ENCODE data around the gene MEIS3.
"Not testable (repeated sequence)": the region's sequence is repeated elsewhere in the genome, so short reads cannot be mapped to it uniquely, and the experiment has no call there.

Gene MEIS3

GRCh38 chr19:47390533-47391488 lies 28.5 kb downstream of the MEIS3 start:
- Histone ChIP-seq H3K4me3 (ENCODE audit: severe bottlenecking) (no peak overlapping the region), H3K27ac (ENCODE audit: poor library complexity, severe bottlenecking) (no peak overlapping the region), H3K9me3 (ENCODE audit: severe bottlenecking) (no peaks in the 10 kb centered on the region), H3K4me1 (ENCODE audit: insufficient read depth, poor library complexity, severe bottlenecking) (no peaks in the 10 kb centered on the region), H3K36me3 (ENCODE audit: low read depth) (no peaks in the 10 kb centered on the region), H3K27me3 (ENCODE audit: insufficient read depth, poor library complexity, severe bottlenecking) (no peaks in the 10 kb centered on the region)
- TF ChIP-seq CTCF (IDR thresholded peaks at IDR 0.05; ENCODE audit: poor library complexity, severe bottlenecking) = no peak
- ATAC-seq (ENCODE audit: low read depth) (no peak), DNase-seq (ENCODE audit: low spot score) (no peak)

GRCh38 chr19:47389150-47389556 lies 30.2 kb downstream of the MEIS3 start:
- DNase-seq (ENCODE audit: low spot score) = no peak
- H3K36me3 ChIP-seq (ENCODE audit: low read depth) = no peaks in the 10 kb centered on the region
- no peaks in the 10 kb centered on the region for H3K27me3 ChIP-seq (ENCODE audit: insufficient read depth, poor library complexity, severe bottlenecking)
- H3K9me3 ChIP-seq (ENCODE audit: severe bottlenecking) = no peaks in the 10 kb centered on the region
- ATAC-seq (ENCODE audit: low read depth) = no peak
- no peak overlapping the region for H3K4me3 ChIP-seq (ENCODE audit: severe bottlenecking)
- no peak for TF ChIP-seq CTCF (IDR thresholded peaks at IDR 0.05; ENCODE audit: poor library complexity, severe bottlenecking)
- no peak overlapping the region for H3K27ac ChIP-seq (ENCODE audit: poor library complexity, severe bottlenecking)
- no peaks in the 10 kb centered on the region for H3K4me1 ChIP-seq (ENCODE audit: insufficient read depth, poor library complexity, severe bottlenecking)

GRCh38 chr19:47388721-47389120 lies 30.6 kb downstream of the MEIS3 start:
- not testable (repeated sequence) for ATAC-seq (ENCODE audit: low read depth); H3K4me3 ChIP-seq (ENCODE audit: severe bottlenecking); H3K27ac ChIP-seq (ENCODE audit: poor library complexity, severe bottlenecking); H3K27me3 ChIP-seq (ENCODE audit: insufficient read depth, poor library complexity, severe bottlenecking); H3K36me3 ChIP-seq (ENCODE audit: low read depth); H3K9me3 ChIP-seq (ENCODE audit: severe bottlenecking); DNase-seq (ENCODE audit: low spot score); H3K4me1 ChIP-seq (ENCODE audit: insufficient read depth, poor library complexity, severe bottlenecking)

GRCh38 chr19:47387623-47388022 lies 31.7 kb downstream of the MEIS3 start:
- not testable (repeated sequence) for ATAC-seq (ENCODE audit: low read depth); H3K4me3 ChIP-seq (ENCODE audit: severe bottlenecking); H3K27me3 ChIP-seq (ENCODE audit: insufficient read depth, poor library complexity, severe bottlenecking)

DNA sequence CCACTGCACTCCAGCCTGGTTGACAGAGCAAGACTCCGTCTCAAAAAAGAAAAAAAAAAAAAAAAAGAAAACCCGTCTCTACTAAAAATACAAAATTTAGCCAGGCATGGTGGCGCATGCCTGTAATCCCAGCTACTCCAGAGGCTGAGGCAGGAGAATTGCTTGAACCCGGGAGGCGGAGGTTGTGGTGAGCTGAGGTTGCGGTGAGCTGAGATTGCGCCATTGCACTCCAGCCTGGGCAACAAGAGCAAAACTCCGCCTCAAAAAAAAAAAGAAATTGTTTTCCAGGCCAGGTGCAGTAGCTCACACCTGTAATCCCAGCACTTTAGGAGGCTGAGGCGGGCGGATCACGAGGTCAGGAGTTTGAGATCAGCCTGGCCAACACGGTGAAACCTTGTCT lies 32.7 kb downstream of the MEIS3 start:
- H3K4me1 ChIP-seq (ENCODE audit: insufficient read depth, poor library complexity, severe bottlenecking); DNase-seq (ENCODE audit: low spot score); H3K4me3 ChIP-seq (ENCODE audit: severe bottlenecking); H3K36me3 ChIP-seq (ENCODE audit: low read depth); H3K27me3 ChIP-seq (ENCODE audit: insufficient read depth, poor library complexity, severe bottlenecking); ATAC-seq (ENCODE audit: low read depth); H3K27ac ChIP-seq (ENCODE audit: poor library complexity, severe bottlenecking); H3K9me3 ChIP-seq (ENCODE audit: severe bottlenecking): not testable (repeated sequence)

More at GRCh38 chr19:47387623-47388022, 31.7 kb downstream of the MEIS3 start:
- not testable (repeated sequence) for DNase-seq (ENCODE audit: low spot score); H3K36me3 ChIP-seq (ENCODE audit: low read depth); H3K27ac ChIP-seq (ENCODE audit: poor library complexity, severe bottlenecking); H3K4me1 ChIP-seq (ENCODE audit: insufficient read depth, poor library complexity, severe bottlenecking); H3K9me3 ChIP-seq (ENCODE audit: severe bottlenecking)

DNA sequence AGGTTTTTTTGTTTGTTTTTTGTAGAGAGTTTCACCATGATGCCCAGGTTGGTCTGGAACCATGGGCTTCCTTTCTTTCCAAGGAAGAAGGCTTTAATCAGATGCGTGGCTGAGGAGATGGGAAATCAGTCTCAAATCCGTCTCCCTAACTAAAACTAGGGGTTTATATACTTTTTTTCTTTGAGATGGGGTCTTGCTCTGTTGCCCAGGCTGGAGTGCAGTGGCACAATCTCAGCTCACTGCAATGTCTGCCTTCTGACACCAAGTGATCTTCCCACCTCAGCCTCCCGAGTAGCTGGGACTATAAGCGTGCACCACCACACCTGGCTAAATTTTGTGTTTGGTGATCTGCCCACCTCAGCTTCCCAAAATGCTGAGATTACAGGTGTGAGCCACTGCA lies 34.8 kb downstream of the MEIS3 start:
- H3K27ac ChIP-seq (ENCODE audit: poor library complexity, severe bottlenecking); DNase-seq (ENCODE audit: low spot score); H3K9me3 ChIP-seq (ENCODE audit: severe bottlenecking); ATAC-seq (ENCODE audit: low read depth); H3K27me3 ChIP-seq (ENCODE audit: insufficient read depth, poor library complexity, severe bottlenecking); H3K4me1 ChIP-seq (ENCODE audit: insufficient read depth, poor library complexity, severe bottlenecking); H3K4me3 ChIP-seq (ENCODE audit: severe bottlenecking): not testable (repeated sequence)
- H3K36me3 ChIP-seq (ENCODE audit: low read depth) = peaks cover 15% of the 10 kb centered on the region

DNA sequence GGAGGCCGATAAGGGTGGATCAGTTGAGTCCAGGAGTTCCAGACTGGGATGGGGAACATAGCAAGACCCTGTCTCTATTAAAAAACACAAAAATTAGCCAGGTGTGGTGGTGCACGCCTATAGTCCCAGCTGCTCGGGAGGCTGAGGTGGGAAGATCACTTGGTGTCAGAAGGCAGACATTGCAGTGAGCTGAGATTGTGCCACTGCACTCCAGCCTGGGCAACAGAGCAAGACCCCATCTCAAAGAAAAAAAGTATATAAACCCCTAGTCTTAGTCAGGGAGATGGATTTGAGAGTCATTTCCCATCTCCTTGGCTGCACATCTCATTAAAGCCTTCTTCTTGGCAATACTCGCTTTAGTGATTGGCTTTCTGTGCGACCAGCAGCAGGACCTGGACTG lies 35.4 kb downstream of the MEIS3 start:
- DNase-seq (ENCODE audit: low spot score); H3K4me3 ChIP-seq (ENCODE audit: severe bottlenecking); H3K27ac ChIP-seq (ENCODE audit: poor library complexity, severe bottlenecking); H3K27me3 ChIP-seq (ENCODE audit: insufficient read depth, poor library complexity, severe bottlenecking); H3K9me3 ChIP-seq (ENCODE audit: severe bottlenecking); ATAC-seq (ENCODE audit: low read depth); H3K4me1 ChIP-seq (ENCODE audit: insufficient read depth, poor library complexity, severe bottlenecking): not testable (repeated sequence)
- H3K36me3 ChIP-seq (ENCODE audit: low read depth) = peaks cover 15% of the 10 kb centered on the region
